HEK293T (cell line): ENCODE data around the gene RHBDD1.

Experiments used
- CTCF ChIA-PET: fragments of 350-600 bp; formaldehyde crosslinking; extraction: SDS; loops from one replicate; lab custom pipeline; 2021; ENCODE audit warnings: antibody characterized with exemption, inconsistent platforms; lab: Yijun Ruan, JAX
- POLR2A ChIA-PET: fragments of 350-600 bp; formaldehyde crosslinking; extraction: SDS; loops from one replicate; lab custom pipeline; 2020; ENCODE audit warnings: antibody characterized with exemption, inconsistent platforms; lab: Yijun Ruan, JAX
- DNase-seq: peaks from one replicate; pipeline ENCODE4 v3.0.0; 2012; ENCODE audit warnings: mixed read lengths; ENCODE audit errors: extremely low spot score
- ARNT ChIP-seq: fragments of 450-650 bp; IDR thresholded peaks from 2 replicates; pipeline ENCODE4 v1.6.1; 2017; ENCODE audit warnings: mild to moderate bottlenecking
- BHLHE40 ChIP-seq: fragments of 450-650 bp; IDR thresholded peaks from 2 replicates; pipeline ENCODE4 v1.6.1; 2016; ENCODE audit warnings: mild to moderate bottlenecking, moderate library complexity, borderline replicate concordance
- CTBP1 ChIP-seq: fragments of 450-650 bp; IDR thresholded peaks from 2 replicates; pipeline ENCODE4 v1.6.1; 2016; ENCODE audit warnings: borderline replicate concordance
- ELF4 ChIP-seq: fragments of 450-650 bp; IDR thresholded peaks from 2 replicates; pipeline ENCODE4 v1.6.1; 2017; ENCODE audit warnings: antibody characterized with exemption
- FOXA1 ChIP-seq: fragments of 450-650 bp; IDR thresholded peaks from 2 replicates; pipeline ENCODE4 v1.6.1; 2016; ENCODE audit warnings: mild to moderate bottlenecking
- FOXK2 ChIP-seq: fragments of 450-650 bp; IDR thresholded peaks from 2 replicates; pipeline ENCODE4 v1.6.1; 2016; ENCODE audit warnings: mild to moderate bottlenecking
- FOXM1 ChIP-seq: fragments of 450-650 bp; IDR thresholded peaks from 2 replicates; pipeline ENCODE4 v1.6.1; 2017; ENCODE audit warnings: mild to moderate bottlenecking, borderline replicate concordance
- HDGF ChIP-seq: fragments of 450-650 bp; IDR thresholded peaks from 2 replicates; pipeline ENCODE4 v1.6.1; 2017; ENCODE audit warnings: antibody characterized with exemption, borderline replicate concordance
- L3MBTL2 ChIP-seq: fragments of 450-650 bp; conservative IDR thresholded peaks from 2 replicates; pipeline ENCODE4 v1.6.1; 2016; ENCODE audit warnings: mild to moderate bottlenecking
- LEF1 ChIP-seq: fragments of 450-650 bp; IDR thresholded peaks from 2 replicates; pipeline ENCODE4 v1.6.1; 2017; ENCODE audit warnings: mild to moderate bottlenecking, borderline replicate concordance
- NFRKB ChIP-seq: fragments of 450-650 bp; IDR thresholded peaks from 2 replicates; pipeline ENCODE4 v1.6.1; 2016; ENCODE audit warnings: mild to moderate bottlenecking, moderate library complexity
- SP1 ChIP-seq: fragments of 450-650 bp; IDR thresholded peaks from 2 replicates; pipeline ENCODE4 v1.6.1; 2017
- SUZ12 ChIP-seq: fragments of 450-650 bp; IDR thresholded peaks from 2 replicates; pipeline ENCODE4 v1.6.1; 2016; ENCODE audit warnings: mild to moderate bottlenecking
- TARDBP ChIP-seq: fragments of 450-650 bp; IDR thresholded peaks from 2 replicates; pipeline ENCODE4 v1.6.1; 2016
- ZNF384 ChIP-seq: fragments of 450-650 bp; IDR thresholded peaks from 2 replicates; pipeline ENCODE4 v1.6.1; 2016
- TF ChIP-seq, protein P1 (sequence below): fragments of 450-650 bp; IDR thresholded peaks from 2 replicates; pipeline ENCODE4 v1.6.1; 2016

The RHBDD1 gene

DNA sequence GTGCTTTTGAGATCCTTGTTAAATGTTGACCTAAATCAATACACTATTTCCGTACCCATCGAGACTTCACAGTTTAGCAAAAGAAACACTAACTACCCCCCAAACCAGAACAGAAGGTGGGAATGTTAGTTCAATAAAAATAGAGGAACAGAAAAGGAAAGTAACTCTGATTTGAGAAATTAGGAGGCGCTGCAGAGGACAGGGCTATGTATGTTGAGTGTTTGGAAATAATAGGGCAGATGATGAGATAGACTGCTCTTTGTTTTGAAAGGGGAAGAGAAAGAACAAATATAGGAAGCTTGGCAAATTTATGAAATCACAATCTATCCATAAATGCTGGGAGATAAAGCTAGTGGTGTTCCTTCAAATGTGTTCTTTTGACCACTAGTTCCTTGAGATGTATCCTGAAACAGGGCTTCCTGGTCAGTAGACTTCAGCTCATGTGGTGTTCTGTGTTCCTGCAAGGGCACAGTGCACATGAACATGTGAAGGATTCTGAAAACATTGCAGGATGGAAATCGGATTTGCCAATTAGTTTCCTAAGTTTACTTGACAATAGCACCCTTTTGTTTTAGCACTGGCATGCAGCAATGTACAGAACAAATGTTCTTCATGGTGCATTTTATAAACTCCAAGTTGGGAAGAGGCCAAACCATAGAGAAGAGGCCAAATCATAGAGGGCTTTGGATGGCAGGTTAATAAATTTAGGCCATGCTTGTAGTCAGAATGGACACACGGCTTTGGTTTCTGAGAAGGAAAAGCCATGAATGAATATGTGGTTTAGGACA lies 39.8 kb downstream of the RHBDD1 start:
- TF ChIP-seq HDGF, result no peak
- no peak for TF ChIP-seq CTBP1
- TF ChIP-seq BHLHE40, result no peak
- TF ChIP-seq NFRKB, result no peak
- no peak for TF ChIP-seq TARDBP
- no peak for TF ChIP-seq ZNF384
- TF ChIP-seq L3MBTL2, result no peak
- TF ChIP-seq FOXA1, result no peak
- TF ChIP-seq FOXK2, result no peak
- TF ChIP-seq LEF1, result no peak
- TF ChIP-seq, protein P1, sequence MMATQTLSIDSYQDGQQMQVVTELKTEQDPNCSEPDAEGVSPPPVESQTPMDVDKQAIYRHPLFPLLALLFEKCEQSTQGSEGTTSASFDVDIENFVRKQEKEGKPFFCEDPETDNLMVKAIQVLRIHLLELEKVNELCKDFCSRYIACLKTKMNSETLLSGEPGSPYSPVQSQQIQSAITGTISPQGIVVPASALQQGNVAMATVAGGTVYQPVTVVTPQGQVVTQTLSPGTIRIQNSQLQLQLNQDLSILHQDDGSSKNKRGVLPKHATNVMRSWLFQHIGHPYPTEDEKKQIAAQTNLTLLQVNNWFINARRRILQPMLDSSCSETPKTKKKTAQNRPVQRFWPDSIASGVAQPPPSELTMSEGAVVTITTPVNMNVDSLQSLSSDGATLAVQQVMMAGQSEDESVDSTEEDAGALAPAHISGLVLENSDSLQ, result no peak
- no peak for TF ChIP-seq FOXM1
- TF ChIP-seq SP1, result no peak
- no peak for TF ChIP-seq ELF4
- POLR2A ChIA-PET, result no interaction called here
- CTCF ChIA-PET, result no interaction called here
- DNase-seq, result no peak

DNA sequence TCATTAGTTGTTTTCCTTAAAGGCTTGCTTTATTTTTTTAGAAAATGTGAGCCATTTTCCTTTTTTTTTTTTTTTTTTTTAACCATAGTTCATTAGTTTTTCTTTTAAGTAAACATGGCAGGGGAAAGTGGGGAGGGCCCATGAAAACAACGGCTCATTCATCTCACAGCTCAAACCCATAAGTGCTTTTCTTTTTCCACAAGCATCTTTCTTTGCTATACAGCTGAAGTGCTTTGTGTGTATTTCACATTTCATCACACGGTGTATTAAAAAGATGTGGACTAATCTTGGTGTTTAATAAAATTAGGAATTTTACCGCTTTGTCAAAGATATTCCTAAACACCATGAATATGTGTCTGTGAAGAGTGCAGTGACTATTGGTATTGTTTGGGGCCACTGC lies 41.6 kb downstream of the RHBDD1 start:
- TF ChIP-seq NFRKB (no peak), LEF1 (no peak), SUZ12 (no peak)
- CTCF ChIA-PET, result interaction anchor here (0.6 to 0.7 kb wide), 2 partner anchors 77 to 177 kb away, joined by 5 to 8 read pairs; no protein-coding TSS in a partner anchor
- no peak for DNase-seq
- POLR2A ChIA-PET, result no interaction called here

DNA sequence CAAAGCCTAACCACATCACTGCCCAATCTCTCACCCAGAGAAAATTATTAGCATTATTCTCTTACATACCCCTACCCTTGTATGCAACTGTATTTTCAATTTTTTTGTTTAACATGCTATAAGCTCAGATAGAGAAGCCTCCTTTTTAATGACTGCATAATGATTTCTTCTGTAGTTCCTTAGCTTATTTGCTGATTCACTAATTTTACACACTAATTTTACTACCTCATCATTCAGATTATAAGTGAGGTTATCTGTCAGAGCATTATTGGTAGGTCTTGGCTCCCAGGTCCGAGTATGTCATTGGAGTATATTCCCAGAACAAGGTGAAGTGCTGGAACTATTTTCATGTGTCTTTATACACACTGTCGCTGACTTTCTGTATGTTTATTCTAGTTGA lies 45.4 kb downstream of the RHBDD1 start:
- CTCF ChIA-PET, result no interaction called here
- TF ChIP-seq SUZ12 (no peak), ZNF384 (no peak), HDGF (no peak), L3MBTL2 (no peak), BHLHE40 (no peak), SP1 (no peak), FOXK2 (no peak)
- POLR2A ChIA-PET, result no interaction called here
- DNase-seq, result no peak

DNA sequence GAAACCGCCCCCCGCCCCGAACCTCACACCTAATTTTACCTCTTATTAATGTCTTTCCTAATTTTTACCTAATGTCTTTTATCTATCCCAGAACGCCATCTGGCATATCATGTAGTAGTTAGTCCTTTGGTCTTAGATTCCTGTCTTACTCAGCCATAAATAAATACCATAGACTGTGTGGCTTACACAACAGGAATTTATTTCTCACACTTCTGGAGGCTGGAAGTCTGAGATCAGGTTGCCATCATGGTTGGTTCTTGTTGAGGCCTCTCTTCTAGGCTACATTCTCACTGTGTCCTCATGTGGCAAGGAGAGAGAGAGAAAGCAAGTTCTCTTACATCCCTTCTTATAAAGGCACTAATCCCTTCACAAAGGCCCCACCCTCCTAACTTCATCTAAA lies 46.8 kb downstream of the RHBDD1 start:
- ChIA-PET POLR2A (no interaction called here), CTCF (no interaction called here)
- TF ChIP-seq HDGF (no peak), FOXA1 (no peak), NFRKB (no peak), SP1 (no peak), LEF1 (no peak), BHLHE40 (no peak), TARDBP (no peak), ARNT (no peak), CTBP1 (no peak), FOXK2 (no peak), ZNF384 (no peak), SUZ12 (no peak), L3MBTL2 (no peak), FOXM1 (no peak), ELF4 (no peak)
- TF ChIP-seq, protein P1, result no peak
- DNase-seq, result no peak

DNA sequence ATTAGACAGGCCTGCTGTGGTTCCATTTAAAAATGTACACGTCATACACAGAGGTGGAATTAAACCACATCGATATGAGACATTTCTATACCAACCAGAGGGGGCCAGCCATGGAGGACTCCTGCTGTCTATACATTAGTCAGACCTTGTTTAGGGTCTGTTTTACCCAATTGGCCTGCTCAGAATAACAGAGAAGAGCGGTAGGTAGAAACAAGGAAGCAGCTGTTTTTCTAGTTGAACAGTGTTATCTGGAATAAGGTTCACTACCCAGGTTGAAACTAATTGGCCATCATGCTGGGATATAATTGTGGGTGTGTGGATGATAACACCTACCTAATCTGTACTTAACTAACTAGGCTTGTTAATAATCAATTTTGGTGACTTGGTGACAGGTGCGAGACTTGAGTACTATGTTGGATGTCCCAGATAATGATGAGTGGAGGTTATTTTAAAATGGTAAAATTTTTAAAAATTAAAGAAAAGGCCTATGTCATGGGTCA lies 47.5 kb downstream of the RHBDD1 start:
- ChIA-PET CTCF (no interaction called here), POLR2A (no interaction called here)
- TF ChIP-seq FOXM1 (no peak), FOXK2 (no peak), SUZ12 (no peak)
- DNase-seq, result no peak

DNA sequence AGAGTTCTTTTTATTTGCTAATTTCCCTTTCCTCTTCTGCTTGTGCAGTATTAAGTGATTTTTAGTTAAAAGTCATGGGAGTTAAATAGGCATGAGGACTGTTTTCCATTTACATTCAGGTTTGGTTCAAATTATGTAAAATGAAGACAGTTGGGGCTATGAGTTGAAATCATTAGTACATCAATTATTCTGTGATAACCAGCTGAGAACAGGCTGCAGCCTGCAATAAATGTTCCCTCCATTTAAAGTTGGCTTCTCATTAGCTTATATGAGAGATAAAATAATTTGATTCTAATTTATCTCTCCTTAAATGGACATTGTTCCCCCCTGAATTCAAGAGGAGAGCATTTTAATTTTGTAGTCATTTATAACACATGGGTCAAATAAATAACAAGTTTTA lies 48.3 kb downstream of the RHBDD1 start:
- ChIA-PET CTCF (no interaction called here), POLR2A (no interaction called here)
- DNase-seq, result no peak
- TF ChIP-seq HDGF (no peak), ELF4 (no peak)

DNA sequence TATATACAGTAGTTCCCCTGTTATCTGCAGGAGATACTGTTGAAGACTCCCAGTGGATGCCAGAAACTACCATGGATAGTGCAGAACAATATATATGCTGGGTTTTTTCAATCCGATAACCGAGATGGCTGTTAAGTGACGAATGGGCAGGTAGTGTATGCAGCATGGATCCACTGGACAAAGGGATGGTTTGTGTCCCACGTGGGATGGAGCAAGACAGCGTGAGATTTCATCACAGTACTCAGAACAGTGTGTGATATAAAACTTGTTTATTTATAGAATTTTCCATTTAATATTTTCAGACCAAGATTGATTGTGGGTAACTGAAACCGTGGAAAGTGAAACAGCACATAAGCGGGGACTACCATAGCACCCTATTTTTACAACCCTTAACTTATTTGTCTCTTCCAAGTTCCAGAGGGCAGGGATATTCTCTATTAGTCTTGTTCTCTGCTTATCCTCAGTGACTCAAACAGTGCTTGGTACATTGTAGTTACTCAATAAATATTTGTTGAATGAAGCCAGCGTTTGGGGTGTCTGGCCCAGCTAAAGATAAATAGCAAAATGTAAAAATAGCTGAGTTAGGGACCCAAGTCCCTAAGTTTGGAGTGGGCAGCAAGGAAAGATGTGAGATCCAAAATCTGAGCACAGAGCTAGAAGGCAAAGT lies 50.0 kb downstream of the RHBDD1 start:
- ChIA-PET CTCF (no interaction called here), POLR2A (no interaction called here)
- DNase-seq, result no peak
- TF ChIP-seq, protein P1, result no peak
- TF ChIP-seq LEF1, result no peak
- no peak for TF ChIP-seq ARNT
- TF ChIP-seq FOXM1, result no peak
- no peak for TF ChIP-seq TARDBP
- TF ChIP-seq NFRKB, result no peak
- TF ChIP-seq CTBP1, result no peak
- TF ChIP-seq ZNF384, result no peak
- TF ChIP-seq FOXA1, result no peak
- TF ChIP-seq HDGF, result no peak
